H9 (cell line): ENCODE data around the gene MCAT. TPM values are rescaled to one million over a fixed set of nuclear protein-coding genes. Genes with fewer than 3 reads are reported as not detected.

Experiments
- DNase-seq: peaks from one replicate; pipeline ENCODE4 v3.0.0-alpha.2; 2017
- H2AFZ ChIP-seq: one replicate; pipeline ENCODE4 v1.6.1; 2013; ENCODE audit warnings: mild to moderate bottlenecking, low read length, control low read depth, moderate library complexity
- H2AK5ac ChIP-seq: 2 replicates; pipeline ENCODE4 v1.6.1; 2013; ENCODE audit warnings: low read length, control low read depth, mixed read lengths; ENCODE audit not compliant: insufficient read length
- H2BK120ac ChIP-seq: one replicate; pipeline ENCODE4 v1.6.1; 2013; ENCODE audit warnings: low read depth, mild to moderate bottlenecking, low read length, control low read depth, inconsistent platforms; ENCODE audit not compliant: poor library complexity, severe bottlenecking
- H2BK12ac ChIP-seq: 2 replicates; pipeline ENCODE4 v1.6.1; 2013; ENCODE audit warnings: low read length, control low read depth, mixed read lengths, low read depth; ENCODE audit not compliant: insufficient read length
- H2BK15ac ChIP-seq: 2 replicates; pipeline ENCODE4 v1.6.1; 2013; ENCODE audit warnings: low read depth, low read length, control low read depth
- H2BK20ac ChIP-seq: one replicate; pipeline ENCODE4 v1.6.1; 2013; ENCODE audit warnings: low read depth, mild to moderate bottlenecking, low read length, control low read depth, inconsistent platforms; ENCODE audit not compliant: poor library complexity, severe bottlenecking
- H2BK5ac ChIP-seq: 2 replicates; pipeline ENCODE4 v1.6.1; 2013; ENCODE audit warnings: low read length, control low read depth, mixed read lengths; ENCODE audit not compliant: insufficient read length
- H3K14ac ChIP-seq: 2 replicates; pipeline ENCODE4 v1.6.1; 2013; ENCODE audit warnings: low read length, control low read depth; ENCODE audit not compliant: insufficient read depth
- H3K18ac ChIP-seq: 2 replicates; pipeline ENCODE4 v1.6.1; 2013; ENCODE audit warnings: low read depth, mild to moderate bottlenecking, mixed read lengths, low read length, control low read depth; ENCODE audit not compliant: insufficient read length
- H3K23ac ChIP-seq: 2 replicates; pipeline ENCODE4 v1.6.1; 2013; ENCODE audit warnings: low read length, control low read depth, mixed read lengths, low read depth; ENCODE audit not compliant: insufficient read length
- H3K23me2 ChIP-seq: 2 replicates; pipeline ENCODE4 v1.6.1; 2013; ENCODE audit warnings: low read depth, mild to moderate bottlenecking, mixed read lengths, low read length, control low read depth; ENCODE audit not compliant: insufficient read length, poor library complexity, severe bottlenecking
- H3K27ac ChIP-seq: 2 replicates; pipeline ENCODE4 v1.5.1; 2013; ENCODE audit warnings: low read length, control low read depth, mixed read lengths, low read depth; ENCODE audit not compliant: insufficient read length
- H3K27me3 ChIP-seq: 2 replicates; pipeline ENCODE4 v1.6.1; 2013; ENCODE audit warnings: low read length, control low read depth, inconsistent platforms; ENCODE audit not compliant: insufficient read depth
- H3K4ac ChIP-seq: 2 replicates; pipeline ENCODE4 v1.6.1; 2013; ENCODE audit warnings: low read depth, mild to moderate bottlenecking, control low read depth, inconsistent platforms, low read length, moderate library complexity
- H3K4me1 ChIP-seq: 2 replicates; pipeline ENCODE4 v1.6.1; 2013; ENCODE audit warnings: low read length, control low read depth, inconsistent platforms; ENCODE audit not compliant: insufficient read depth
- H3K4me2 ChIP-seq: 2 replicates; pipeline ENCODE4 v1.6.1; 2013; ENCODE audit warnings: low read length, control low read depth, mixed read lengths; ENCODE audit not compliant: insufficient read length, insufficient read depth
- H3K56ac ChIP-seq: 2 replicates; pipeline ENCODE4 v1.6.1; 2013; ENCODE audit warnings: low read depth, mild to moderate bottlenecking, mixed read lengths, low read length, control low read depth; ENCODE audit not compliant: insufficient read length
- H3K79me1 ChIP-seq: 2 replicates; pipeline ENCODE4 v1.6.1; 2013; ENCODE audit warnings: low read depth, mild to moderate bottlenecking, moderate library complexity, low read length, control low read depth, inconsistent platforms; ENCODE audit not compliant: insufficient read depth, poor library complexity, severe bottlenecking
- H3K79me2 ChIP-seq: 2 replicates; pipeline ENCODE4 v1.6.1; 2013; ENCODE audit warnings: low read length, control low read depth, inconsistent platforms; ENCODE audit not compliant: insufficient read depth
- H3K9ac ChIP-seq: 2 replicates; pipeline ENCODE4 v1.6.1; 2013; ENCODE audit warnings: low read length, control low read depth, mixed read lengths; ENCODE audit not compliant: insufficient read length; ENCODE audit errors: extremely low read depth
- H3K9me3 ChIP-seq: one replicate; pipeline ENCODE4 v1.6.1; 2013; ENCODE audit warnings: low read depth, low read length, inconsistent platforms; ENCODE audit not compliant: control insufficient read depth
- H3T11ph ChIP-seq: one replicate; pipeline ENCODE4 v1.6.1; 2013; ENCODE audit warnings: mild to moderate bottlenecking, low read length, control low read depth, inconsistent platforms
- H4K20me1 ChIP-seq: one replicate; pipeline ENCODE4 v1.6.1; 2013; ENCODE audit not compliant: control insufficient read depth, insufficient read length, insufficient read depth
- H4K5ac ChIP-seq: 2 replicates; pipeline ENCODE4 v1.6.1; 2013; ENCODE audit warnings: low read depth, mild to moderate bottlenecking, mixed read lengths, low read length, control low read depth; ENCODE audit not compliant: insufficient read length
- H4K8ac ChIP-seq: replicated peaks from 2 replicates; pipeline ENCODE4 v1.6.1; 2013; ENCODE audit warnings: low read length, control low read depth, mixed read lengths, low read depth; ENCODE audit not compliant: insufficient read length
- H4K91ac ChIP-seq: 2 replicates; pipeline ENCODE4 v1.6.1; 2013; ENCODE audit warnings: low read depth, mild to moderate bottlenecking, moderate library complexity, mixed read lengths, low read length, control low read depth; ENCODE audit not compliant: insufficient read length
- H3K27ac Mint-ChIP-seq, 3 experiments: 2 replicates in 2 of 3; 3 replicates in 1 of 3; pipeline ENCODE4 v1.8.0; 2020 to 2021; ENCODE audit warnings: mixed read lengths in 3 of 3, mild to moderate bottlenecking in 1 of 3, moderate library complexity in 1 of 3
- H3K27me3 Mint-ChIP-seq: 2 replicates; pipeline ENCODE4 v1.8.0; 2021; ENCODE audit warnings: low read depth, mild to moderate bottlenecking, moderate library complexity, mixed read lengths
- H3K36me3 Mint-ChIP-seq, 3 experiments: 2 replicates in 2 of 3; 3 replicates in 1 of 3; pipeline ENCODE4 v1.8.0; 2020 to 2021; ENCODE audit warnings: low read depth in 3 of 3, mixed read lengths in 3 of 3; ENCODE audit not compliant: insufficient read depth in 1 of 3
- H3K4me1 Mint-ChIP-seq, 2 experiments: 2 replicates each; pipeline ENCODE4 v1.8.0; 2020; ENCODE audit warnings: mixed read lengths in 2 of 2
- H3K4me3 Mint-ChIP-seq, 2 experiments: 2 replicates in 1 of 2; 3 replicates in 1 of 2; pipeline ENCODE4 v1.8.0; 2020 to 2021; ENCODE audit warnings: mild to moderate bottlenecking in 2 of 2, mixed read lengths in 2 of 2, moderate library complexity in 1 of 2
- H3K9me3 Mint-ChIP-seq, 2 experiments: 2 replicates in 1 of 2; 3 replicates in 1 of 2; pipeline ENCODE4 v1.8.0; 2020; ENCODE audit warnings: mild to moderate bottlenecking in 2 of 2, mixed read lengths in 2 of 2, moderate library complexity in 1 of 2
- CTCF ChIP-seq: fragments of 200-600 bp; sonication (generic); conservative IDR thresholded peaks from 3 replicates; pipeline ENCODE4 v1.8.0; 2021; ENCODE audit warnings: antibody characterized with exemption, mild to moderate bottlenecking
- WGBS: extraction: QIAGEN DNeasy Blood & Tissue Kit; methylation state at CpG from one replicate; pipeline ENCODE4 v1.1.7; 2013; ENCODE audit warnings: missing lambda C conversion rate, low lambda C conversion rate, mixed read lengths; ENCODE audit not compliant: insufficient read length; ENCODE audit errors: extremely low coverage; 5-methylcytosine and 5-hydroxymethylcytosine counted together
- total RNA-seq: library from RNA; stranded (reverse); gene quantifications from 2 replicates; pipeline ENCODE4 v1.2.1, GENCODE V29; 2021

MCAT gene
- total RNA-seq, 1 experiment from 2014 or later, result 20.3 TPM

- Histone ChIP-seq H3K79me2 (no peaks in the 10 kb centered on the region), H2BK20ac (no peak overlapping the region), H3K14ac (no peak overlapping the region), H3K56ac (no peak overlapping the region), H2BK12ac (no peak overlapping the region), H3K23ac (no peak overlapping the region), H3K9ac (no peak overlapping the region), H4K5ac (no peak overlapping the region), H4K20me1 (no peaks in the 10 kb centered on the region), H2BK5ac (no peak overlapping the region), H3K23me2 (no peaks in the 10 kb centered on the region), H4K91ac (no peak overlapping the region), H3K4me2 (no peak overlapping the region), H2AFZ (no peak overlapping the region), H3K79me1 (no peaks in the 10 kb centered on the region), H3K4me1 (no peaks in the 10 kb centered on the region), H3K9me3 (no peaks in the 10 kb centered on the region), H3K4ac (no peak overlapping the region), H3K18ac (no peak overlapping the region), H4K8ac (no peak overlapping the region), H3K27me3 (no peaks in the 10 kb centered on the region), H2BK15ac (no peak overlapping the region), H2BK120ac (no peak overlapping the region), H3K27ac (no peak overlapping the region), H3T11ph (no peak overlapping the region), H2AK5ac (no peak overlapping the region)
- peaks cover 13 to 18% of the 10 kb centered on the region in 2 experiments for H3K9me3 Mint-ChIP-seq
- TF ChIP-seq CTCF, result no peak
- H3K4me1 Mint-ChIP-seq, result peaks cover 2 to 18% of the 10 kb centered on the region in 2 experiments; a peak in 3 of 4 replicates
- no CpG with 5 or more reads among the region's 8 CpGs for WGBS
- H3K27me3 Mint-ChIP-seq, result peaks cover 5% of the 10 kb centered on the region; the same call in 1 of the 2 replicates
- DNase-seq, result no peak
- no peak overlapping the region for H3K4me3 Mint-ChIP-seq
- H3K27ac Mint-ChIP-seq, result no peak overlapping the region
- H3K36me3 Mint-ChIP-seq, result peaks cover 5 to 13% (median 7%) of the 10 kb centered on the region in 3 experiments
Observed at GRCh38 chr22:43096420-43096819, 46.8 kb downstream of the MCAT start.
